Keratinocyte (primary cell): ENCODE results near the gene DPYSL4.

Experiments used
- CTCF ChIP-seq, 3 experiments: IDR thresholded peaks in 1 of 3; conservative IDR thresholded peaks in 1 of 3; optimal IDR thresholded peaks in 1 of 3; 2 replicates in 2 of 3; 3 replicates in 1 of 3; pipeline versions ENCODE3 to v1.5.1; 2011; ENCODE audit warnings: low read length in 3 of 3, mild to moderate bottlenecking in 3 of 3, moderate library complexity in 2 of 3, control low read depth in 1 of 3, inconsistent platforms in 1 of 3; ENCODE audit not compliant: insufficient read depth in 2 of 3; ENCODE audit errors: extremely low read depth in 1 of 3
- EZH2 ChIP-seq: IDR thresholded peaks from one replicate; pipeline ENCODE4 v1.6.1; 2012; ENCODE audit warnings: inconsistent platforms, mild to moderate bottlenecking, low read length, moderate library complexity

GRCh38 chr10:132200344-132201110, 13.8 kb downstream of the DPYSL4 start:
- TF ChIP-seq CTCF (optimal IDR thresholded peaks at IDR 0.05 in 1 of 3, IDR thresholded peaks at IDR 0.05 in 1 of 3, conservative IDR thresholded peaks at IDR 0.05 in 1 of 3; ENCODE audit: extremely low read depth in 1 of 3, insufficient read depth in 2 of 3, low read length in 3 of 3) (no peak), EZH2 (no peak)
